ENCODE data around the gene PRAF2. TPM values are rescaled to one million over a fixed set of nuclear protein-coding genes. Genes with fewer than 3 reads are reported as not detected.
A peak's percentile ranks its signal among the peaks of the same experiment; 100 is the strongest.

Gene PRAF2
- total RNA-seq, 1 experiment from 2014 or later: 0.07 TPM

DNA sequence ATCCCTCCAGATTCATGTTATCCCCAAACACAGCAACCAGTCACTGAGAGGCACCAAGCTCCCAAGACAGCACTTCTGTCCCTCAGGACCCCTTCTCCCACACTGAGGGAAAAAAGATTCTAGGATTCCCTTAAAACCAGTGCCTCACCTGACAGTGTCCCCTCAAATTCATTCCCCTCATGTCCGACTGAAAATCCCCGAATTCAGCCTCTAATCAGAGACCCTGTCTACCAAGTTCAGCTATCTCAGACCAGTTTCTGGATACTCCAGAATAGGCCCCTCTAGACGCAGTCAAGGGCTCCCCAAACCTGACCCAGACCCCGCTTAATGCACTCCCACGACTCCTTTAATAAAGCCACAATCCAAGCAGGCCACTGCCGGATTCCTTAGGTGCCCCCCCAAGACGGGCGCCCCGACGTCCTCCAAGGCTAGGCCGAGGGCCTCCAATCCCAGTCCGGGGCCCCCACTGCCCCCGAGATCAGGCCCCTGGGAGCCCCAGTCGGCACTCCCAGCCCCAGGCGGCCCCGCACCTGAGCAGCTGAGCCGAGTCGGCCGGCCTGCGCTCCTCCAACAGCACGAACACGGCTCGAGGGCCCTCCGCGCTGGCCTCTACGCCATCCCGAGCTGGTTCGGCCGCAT, 31.1 kb downstream of the PRAF2 start:
- intact Hi-C loops (cut with micrococcal nuclease): loop anchor here (1.0 to 5.0 kb wide), 6 partner anchors 40 to 145 kb away; partner anchors contain the start of genes GRIPAP1, MAGIX, PQBP1 and TIMM17B
- Histone ChIP-seq H3F3A (ENCODE audit: low read length, unreplicated experiment) (no peaks in the 10 kb centered on the region), H3K4me1 (ENCODE audit: insufficient read depth, low read length) (peaks cover 41% of the 10 kb centered on the region)

DNA sequence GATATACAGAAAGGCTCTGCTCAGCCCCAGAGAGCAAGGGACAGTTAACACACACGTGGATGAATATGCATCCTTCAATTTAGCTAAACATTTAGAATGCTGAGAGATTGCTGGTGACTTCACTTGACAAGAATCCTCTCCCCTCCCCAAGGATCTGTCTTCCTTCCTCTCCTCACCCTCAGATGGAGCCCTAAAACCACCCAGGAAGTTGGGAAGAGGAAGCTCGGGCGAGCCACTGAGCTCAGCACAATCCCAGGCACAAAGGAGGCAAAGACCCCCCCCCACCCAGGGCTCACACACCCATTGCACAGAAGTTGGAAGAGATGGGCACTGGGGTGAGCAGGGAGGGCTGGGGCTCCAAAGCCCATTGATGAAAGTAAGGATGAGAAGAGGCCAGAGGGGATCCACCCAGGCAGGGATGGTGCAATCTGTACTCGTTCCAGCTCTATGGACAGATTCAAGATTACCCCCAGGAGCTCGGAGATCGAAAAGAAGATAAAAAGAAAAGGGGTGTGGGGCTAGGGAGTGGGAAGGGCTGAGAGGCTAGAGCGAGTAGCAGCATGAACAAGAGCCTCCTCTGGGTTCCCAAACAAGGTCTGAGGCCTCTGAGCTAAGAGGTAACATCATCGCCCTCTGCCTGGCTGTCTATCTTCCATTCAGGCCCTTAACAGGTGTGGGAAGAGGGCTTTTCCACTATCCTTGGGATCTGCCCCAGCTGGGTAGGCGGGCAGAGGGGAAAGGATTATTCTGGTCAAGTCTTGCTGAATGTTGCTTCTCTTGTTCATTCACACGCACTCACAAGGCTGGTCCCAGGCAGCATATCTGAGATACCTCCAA, 31.8 kb downstream of the PRAF2 start:
- Histone ChIP-seq H3K9me2 (replicated peaks; ENCODE audit: low read length) (no peaks in the 10 kb centered on the region), H3K79me2 (ENCODE audit: low read length) (peaks cover 41% of the 10 kb centered on the region), H3K9me3 (ENCODE audit: low read length) (no peaks in the 10 kb centered on the region), H3K27ac (ENCODE audit: low read length) (peak overlapping the region; percentile 65), H3K4me2 (ENCODE audit: low read length) (peak overlapping the region; percentile 91), H2AFZ (ENCODE audit: low read length) (peak overlapping the region; percentile 52; the same call in 1 of the 2 replicates), H4K20me1 (ENCODE audit: low read length) (no peaks in the 10 kb centered on the region), H3K4me1 (ENCODE audit: insufficient read depth, low read length) (peaks cover 42% of the 10 kb centered on the region), H3K9ac (ENCODE audit: low read length) (peak overlapping the region; percentile 91), H3K36me3 (ENCODE audit: low read depth, low read length) (peaks cover 14% of the 10 kb centered on the region), H3F3A (ENCODE audit: low read length, unreplicated experiment) (no peaks in the 10 kb centered on the region), H3K4me3 (ENCODE audit: low read length) (peak overlapping the region; percentile 96), H3K27me3 (ENCODE audit: low read length) (no peaks in the 10 kb centered on the region)
- intact Hi-C loops (cut with micrococcal nuclease): loop anchor here (5.0 kb wide), 2 partner anchors 120 to 145 kb away; partner anchors contain the start of genes MAGIX, PQBP1 and TIMM17B
- DNase-seq (peak; percentile 60), ATAC-seq (peak; percentile 1; the same call in 1 of the 2 replicates)
- CTCF ChIA-PET: no interaction called here
- POLR2A ChIA-PET (ENCODE audit: unreplicated experiment): interaction anchor here (0.6 kb wide), 3 partner anchors 84 to 193 kb away, joined by 4 to 6 read pairs (median 4); partner anchors contain the start of gene CCDC22
- TSS peak; percentile 62 for BruUV-seq (replicated peaks)
- TF ChIP-seq, protein P1, sequence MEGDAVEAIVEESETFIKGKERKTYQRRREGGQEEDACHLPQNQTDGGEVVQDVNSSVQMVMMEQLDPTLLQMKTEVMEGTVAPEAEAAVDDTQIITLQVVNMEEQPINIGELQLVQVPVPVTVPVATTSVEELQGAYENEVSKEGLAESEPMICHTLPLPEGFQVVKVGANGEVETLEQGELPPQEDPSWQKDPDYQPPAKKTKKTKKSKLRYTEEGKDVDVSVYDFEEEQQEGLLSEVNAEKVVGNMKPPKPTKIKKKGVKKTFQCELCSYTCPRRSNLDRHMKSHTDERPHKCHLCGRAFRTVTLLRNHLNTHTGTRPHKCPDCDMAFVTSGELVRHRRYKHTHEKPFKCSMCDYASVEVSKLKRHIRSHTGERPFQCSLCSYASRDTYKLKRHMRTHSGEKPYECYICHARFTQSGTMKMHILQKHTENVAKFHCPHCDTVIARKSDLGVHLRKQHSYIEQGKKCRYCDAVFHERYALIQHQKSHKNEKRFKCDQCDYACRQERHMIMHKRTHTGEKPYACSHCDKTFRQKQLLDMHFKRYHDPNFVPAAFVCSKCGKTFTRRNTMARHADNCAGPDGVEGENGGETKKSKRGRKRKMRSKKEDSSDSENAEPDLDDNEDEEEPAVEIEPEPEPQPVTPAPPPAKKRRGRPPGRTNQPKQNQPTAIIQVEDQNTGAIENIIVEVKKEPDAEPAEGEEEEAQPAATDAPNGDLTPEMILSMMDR (conservative IDR thresholded peaks at IDR 0.05; ENCODE audit: low read depth, low read length): no peak
- TF ChIP-seq EZH2 (IDR thresholded peaks at IDR 0.05; ENCODE audit: low read length, unreplicated experiment): no peak
- no peak for TF ChIP-seq EZH2phosphoT487 (IDR thresholded peaks at IDR 0.05; ENCODE audit: borderline replicate concordance, low read length)

More for the DNA sequence above, 31.1 kb downstream of the PRAF2 start:
- Histone ChIP-seq H3K9me3 (ENCODE audit: low read length) (no peaks in the 10 kb centered on the region), H4K20me1 (ENCODE audit: low read length) (no peaks in the 10 kb centered on the region), H2AFZ (ENCODE audit: low read length) (peak overlapping the region; percentile 52; the same call in 1 of the 2 replicates), H3K36me3 (ENCODE audit: low read depth, low read length) (peaks cover 8% of the 10 kb centered on the region), H3K27ac (ENCODE audit: low read length) (peak overlapping the region; percentile 65), H3K9ac (ENCODE audit: low read length) (peak overlapping the region; percentile 91), H3K9me2 (replicated peaks; ENCODE audit: low read length) (no peaks in the 10 kb centered on the region), H3K4me3 (ENCODE audit: low read length) (peak overlapping the region; percentile 96), H3K27me3 (ENCODE audit: low read length) (no peaks in the 10 kb centered on the region), H3K79me2 (ENCODE audit: low read length) (peaks cover 41% of the 10 kb centered on the region), H3K4me2 (ENCODE audit: low read length) (peak overlapping the region; percentile 91)
- no peak for DNase-seq
- POLR2A ChIA-PET (ENCODE audit: unreplicated experiment): interaction anchor here (0.9 kb wide), 1 partner anchor 41 kb away, joined by 12 read pairs; the partner anchor contains the start of gene GRIPAP1
- BruUV-seq (replicated peaks): no TSS peak
- TF ChIP-seq EZH2phosphoT487 (IDR thresholded peaks at IDR 0.05; ENCODE audit: borderline replicate concordance, low read length): no peak
- no peak for TF ChIP-seq EZH2 (IDR thresholded peaks at IDR 0.05; ENCODE audit: low read length, unreplicated experiment)
- TF ChIP-seq, protein P1 (conservative IDR thresholded peaks at IDR 0.05; ENCODE audit: low read depth, low read length): no peak
- peak; percentile 0; the same call in 1 of the 2 replicates for ATAC-seq
- CTCF ChIA-PET: no interaction called here

All from PC-3 (cell line).